Erythroblast (primary cell): ENCODE measurements around the gene AIG1.

Source experiments
- GATA1 ChIP-seq: IDR thresholded peaks from 2 replicates; pipeline ENCODE4 v1.6.1; 2011; ENCODE audit warnings: low read depth, mild to moderate bottlenecking, control low read depth, low read length, moderate library complexity
- POLR2A ChIP-seq: IDR thresholded peaks from 2 replicates; pipeline ENCODE4 v1.6.1; 2011; ENCODE audit warnings: mild to moderate bottlenecking, low read length

GRCh38 chr6:143187238-143187923 is 126.7 kb downstream of the AIG1 start:
- TF ChIP-seq POLR2A (no peak), GATA1 (no peak)
